ENCODE results near the gene CDK15.

The CDK15 gene

DNA sequence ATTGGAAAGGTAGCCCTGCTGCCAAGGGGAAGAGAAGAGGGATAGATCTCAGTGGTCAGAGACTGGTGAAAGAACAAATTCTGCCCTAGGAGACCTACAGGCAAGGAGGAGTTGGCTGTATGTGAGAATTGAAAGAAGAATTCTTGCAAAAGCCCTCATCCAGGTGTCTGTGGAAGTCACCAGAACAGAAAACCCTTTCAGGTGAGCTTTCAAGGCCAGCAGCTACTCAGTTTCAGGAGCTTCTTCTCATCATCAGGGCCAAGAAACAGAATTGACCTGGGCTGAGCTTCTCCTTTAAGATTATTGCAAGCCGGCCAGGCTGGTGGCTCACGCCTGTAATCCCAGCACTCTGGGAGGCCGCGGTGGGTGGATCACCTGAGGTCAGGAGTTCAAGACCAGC is 110.2 kb downstream of the CDK15 start:
- no peak for DNase-seq

DNA sequence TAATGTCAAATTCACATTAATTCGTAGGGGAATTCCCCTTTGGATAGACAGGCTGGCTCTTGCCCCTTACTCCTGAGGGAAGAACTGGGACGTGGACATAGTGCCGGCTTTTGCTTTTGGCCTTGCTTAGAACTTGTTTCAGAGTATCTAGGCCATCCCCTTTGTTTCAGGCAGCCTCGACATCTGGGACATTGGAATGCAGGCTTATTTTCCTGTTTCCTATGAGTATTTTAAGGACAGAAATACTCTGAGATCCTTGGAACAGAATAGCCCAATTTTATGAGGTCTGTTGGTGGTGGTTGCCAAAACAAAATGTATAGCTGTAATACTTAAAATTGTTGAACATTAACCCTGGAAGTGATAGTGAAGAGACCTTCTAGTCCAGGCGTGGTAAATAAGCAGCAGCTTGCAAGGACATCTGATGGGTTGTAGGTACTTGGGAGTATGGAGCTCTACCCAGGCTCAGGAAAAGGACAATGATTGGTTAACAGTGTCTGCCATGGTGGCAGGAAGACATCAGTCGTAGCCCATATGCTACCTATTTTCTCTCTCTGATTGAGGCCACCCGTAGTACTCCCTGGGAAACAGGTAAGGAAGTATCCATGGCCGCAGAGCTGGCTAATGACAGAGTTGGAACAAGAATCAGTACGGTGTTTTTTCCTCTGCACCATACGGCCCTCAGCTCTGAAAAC is 112.4 kb downstream of the CDK15 start:
- no peak for DNase-seq

DNA sequence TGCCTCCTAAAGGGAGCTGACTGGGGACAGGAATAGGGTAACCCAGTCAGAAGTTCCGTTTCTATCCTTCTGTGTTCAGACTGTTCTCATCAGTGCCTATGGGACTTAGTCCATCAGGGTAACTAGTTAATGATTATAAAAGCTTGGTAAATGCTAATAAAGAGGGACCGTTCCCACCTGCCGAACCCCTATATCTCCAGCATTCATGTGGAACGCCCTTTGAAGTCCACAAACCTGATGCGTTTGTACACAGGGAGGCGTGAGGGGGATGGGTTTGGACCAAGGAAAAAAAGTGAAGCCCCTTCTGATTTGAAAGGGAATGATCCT is 112.9 kb downstream of the CDK15 start:
- DNase-seq: no peak

DNA sequence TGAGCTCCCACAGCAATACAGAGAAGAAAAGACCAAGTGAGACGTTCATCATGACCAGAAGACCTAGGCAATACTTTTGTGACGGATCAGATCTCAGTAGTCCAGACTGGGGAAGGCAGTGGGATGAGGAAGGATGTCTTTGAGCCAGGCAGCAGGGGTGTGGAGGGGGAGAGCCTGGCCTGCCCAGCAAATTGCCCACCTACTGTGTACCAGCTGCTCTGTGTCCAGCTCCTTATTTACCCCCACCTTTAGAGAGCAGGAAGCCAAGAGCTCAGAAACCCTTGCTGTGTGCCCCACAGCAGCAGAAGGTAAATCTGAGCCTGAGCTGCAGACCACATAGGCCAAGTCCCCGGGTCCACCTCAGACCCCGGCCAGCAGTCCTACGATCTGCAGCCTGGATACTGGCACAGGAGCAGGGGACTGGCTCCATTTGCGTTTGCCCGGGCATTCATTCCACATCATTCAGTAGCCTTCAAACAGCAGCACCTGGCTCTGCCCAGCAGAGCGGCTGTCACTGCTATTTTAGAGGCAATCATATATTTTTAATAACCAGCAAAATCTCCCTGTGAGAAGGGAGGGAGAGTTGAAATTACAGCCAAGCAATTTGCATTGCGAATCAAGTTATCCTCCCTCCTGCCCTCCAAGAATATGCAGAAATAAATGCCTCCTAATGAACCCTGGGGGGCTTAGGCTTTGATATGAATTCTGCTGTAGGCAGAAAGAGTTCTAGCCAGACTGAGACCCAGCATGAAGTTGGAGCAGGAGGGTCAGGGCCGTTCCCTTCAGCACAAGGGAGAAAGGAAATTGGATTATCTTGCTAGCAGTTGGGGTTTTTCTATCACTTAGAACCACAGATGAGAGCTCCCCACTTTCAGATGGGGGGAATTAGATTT is 117.3 kb downstream of the CDK15 start:
- DNase-seq: no peak

DNA sequence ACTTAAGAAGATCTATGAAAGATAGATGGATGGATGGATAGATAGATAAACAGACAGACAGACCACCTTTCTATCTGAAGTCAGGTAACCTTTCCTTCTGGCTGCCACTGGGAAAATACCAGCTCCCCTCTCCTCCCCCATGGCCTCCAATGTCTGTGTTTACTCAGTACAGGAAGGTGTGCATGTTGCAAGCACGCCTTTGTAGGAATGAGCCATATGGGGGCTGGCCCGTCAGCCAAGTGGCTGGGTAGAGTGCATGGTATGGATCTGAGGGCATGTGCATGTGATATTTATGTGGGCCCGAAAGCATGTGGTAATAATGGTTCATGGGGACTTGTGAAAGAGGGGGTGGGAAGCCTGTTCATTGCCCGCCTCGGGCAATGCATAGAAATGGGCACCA is 118.1 kb downstream of the CDK15 start:
- DNase-seq: no peak

DNA sequence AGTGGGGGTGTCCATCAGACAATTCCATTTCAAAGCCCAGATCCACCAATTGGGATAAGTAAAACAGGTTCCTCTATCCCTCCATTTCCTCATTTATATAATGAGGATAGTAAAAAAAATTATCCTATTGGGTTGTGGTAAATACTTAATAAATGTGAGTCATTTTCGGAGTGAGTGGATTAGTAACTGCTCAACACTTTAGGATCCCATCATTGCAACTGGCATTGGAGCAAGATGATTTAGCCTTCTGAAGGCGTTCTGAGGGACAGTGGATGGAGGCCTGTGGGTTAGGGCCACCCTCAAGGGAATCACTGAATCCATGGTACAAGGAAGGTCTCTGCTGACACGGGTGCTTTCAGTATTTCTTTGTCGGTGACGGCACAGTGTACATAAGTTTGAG is 118.7 kb downstream of the CDK15 start:
- no peak for DNase-seq

DNA sequence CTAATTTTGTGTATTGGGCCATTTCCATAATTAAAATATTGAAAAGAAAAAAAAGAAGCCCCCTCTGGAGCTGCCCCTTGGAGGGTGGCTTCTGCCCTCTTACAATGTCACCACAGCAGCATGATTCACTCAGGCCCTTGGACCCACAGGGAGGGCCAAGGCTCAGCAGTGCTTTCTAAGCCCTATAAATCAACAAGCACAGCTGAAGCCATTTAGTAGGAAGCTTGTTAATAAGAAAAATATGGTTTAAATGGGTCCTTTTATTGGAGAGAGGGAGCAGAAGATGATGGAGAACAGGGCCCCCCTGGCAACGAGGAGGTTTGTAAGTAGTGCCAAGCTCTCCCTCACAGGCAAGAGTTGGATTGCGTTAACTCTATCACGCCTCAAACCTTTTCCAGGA is 119.7 kb downstream of the CDK15 start:
- no peak for DNase-seq

DNA sequence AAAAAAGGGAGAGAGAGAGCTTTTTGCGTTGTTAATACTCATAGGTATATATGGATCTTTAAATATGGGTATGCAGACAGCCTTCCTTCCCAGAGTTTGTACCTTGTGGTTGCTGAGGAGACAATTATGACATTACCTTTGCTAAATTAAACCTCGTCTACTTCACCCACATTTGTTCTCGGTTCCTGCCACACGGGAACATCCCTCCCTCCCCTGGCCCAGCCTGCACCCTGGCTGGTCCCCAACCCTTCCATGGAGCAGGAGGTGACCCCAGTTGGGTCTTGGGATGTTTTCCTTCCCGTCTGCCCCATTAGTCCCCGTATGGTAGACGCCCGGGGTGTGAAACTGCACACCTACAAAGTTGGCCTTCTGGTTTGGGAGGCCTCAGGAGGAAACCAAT is 122.0 kb downstream of the CDK15 start:
- no peak for DNase-seq

DNA sequence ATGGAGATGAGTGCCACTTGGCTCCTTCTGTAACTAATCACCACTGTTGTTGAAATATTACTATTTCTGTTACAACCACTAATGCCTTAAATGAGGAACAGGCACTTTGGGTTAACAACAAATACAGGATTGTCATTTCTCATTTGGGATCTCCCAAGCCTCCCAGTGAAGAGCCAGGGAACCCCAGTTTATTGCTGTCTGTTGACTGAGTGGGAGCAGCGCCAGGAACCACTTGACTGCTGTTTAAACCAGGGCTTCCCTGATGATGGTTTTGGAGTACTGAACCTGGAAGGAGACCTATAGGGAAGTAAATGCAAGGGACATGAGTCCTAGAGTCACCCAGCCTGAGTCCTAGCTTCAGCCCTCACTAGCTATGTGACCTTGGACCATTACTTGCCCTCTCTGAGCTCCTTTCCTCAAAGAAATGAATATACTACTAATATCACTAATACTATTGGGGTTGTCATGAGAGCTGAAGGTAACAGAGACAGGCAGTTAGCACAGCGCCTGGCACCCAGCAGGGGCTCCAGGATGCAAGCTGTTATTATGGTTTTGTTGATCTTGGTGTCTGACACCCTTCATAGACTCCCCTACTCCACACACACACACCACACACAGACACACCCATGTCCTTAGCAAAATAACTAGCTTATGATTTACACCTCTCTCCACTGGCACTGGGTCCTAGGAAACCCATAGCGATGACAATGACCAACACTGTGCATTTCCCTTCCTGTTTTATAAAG is 123.1 kb downstream of the CDK15 start:
- no peak for DNase-seq

DNA sequence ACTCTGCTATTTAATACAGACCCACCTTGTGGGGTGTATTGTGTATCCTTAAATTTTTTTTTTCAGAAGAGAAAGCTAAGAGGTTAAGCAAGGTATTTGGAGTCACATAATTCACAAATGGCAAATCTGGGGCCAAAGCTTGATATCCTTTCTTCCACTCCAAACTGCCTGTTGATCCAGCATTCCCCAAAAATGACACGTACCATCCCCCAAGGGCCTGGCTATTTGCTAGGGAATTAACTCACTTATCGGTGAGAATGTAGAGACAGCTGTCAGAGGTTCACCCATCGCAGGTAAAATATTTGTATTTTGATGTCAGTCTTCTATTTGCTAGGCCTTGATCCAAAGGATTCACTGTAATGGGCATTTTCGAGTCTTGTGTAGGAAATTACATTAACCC is 123.7 kb downstream of the CDK15 start:
- DNase-seq: no peak

DNA sequence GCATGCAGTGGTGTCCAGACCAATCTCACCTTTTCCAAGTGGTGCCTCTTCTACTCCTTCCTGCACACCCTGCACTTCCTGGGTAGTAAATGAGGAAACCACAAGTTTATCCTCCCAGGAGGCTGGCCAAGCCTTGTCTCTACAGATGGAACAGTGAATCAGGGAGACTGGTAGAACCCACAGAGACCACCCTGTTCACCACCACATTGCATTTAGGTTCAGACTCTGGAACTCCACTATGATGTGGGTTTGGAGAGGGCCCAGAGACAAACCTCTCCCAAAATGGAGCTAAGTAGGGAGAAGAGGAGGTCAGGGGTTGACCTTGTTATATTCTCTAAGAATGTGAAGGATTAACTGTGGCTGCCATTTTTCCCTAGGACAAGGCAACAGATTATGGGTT is 124.5 kb downstream of the CDK15 start:
- DNase-seq: no peak

DNA sequence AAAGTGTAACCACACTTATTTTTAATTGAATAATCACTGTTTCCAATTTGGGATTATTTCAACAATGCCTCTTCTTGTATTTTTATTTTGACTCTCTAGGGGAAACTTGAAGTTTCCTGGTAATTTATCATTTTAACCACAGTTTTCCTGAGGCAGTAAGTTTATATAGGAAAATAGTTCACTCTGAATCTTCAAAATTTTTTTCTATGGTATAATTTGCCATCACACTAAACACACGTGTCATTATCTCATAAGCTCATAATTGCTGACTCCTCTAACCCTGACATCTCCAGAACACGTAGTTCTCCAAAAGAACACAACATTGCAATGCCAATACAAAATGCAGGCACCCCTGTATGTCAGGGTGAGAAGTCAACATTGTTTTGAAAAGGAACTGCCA is 125.1 kb downstream of the CDK15 start:
- no peak for DNase-seq

DNA sequence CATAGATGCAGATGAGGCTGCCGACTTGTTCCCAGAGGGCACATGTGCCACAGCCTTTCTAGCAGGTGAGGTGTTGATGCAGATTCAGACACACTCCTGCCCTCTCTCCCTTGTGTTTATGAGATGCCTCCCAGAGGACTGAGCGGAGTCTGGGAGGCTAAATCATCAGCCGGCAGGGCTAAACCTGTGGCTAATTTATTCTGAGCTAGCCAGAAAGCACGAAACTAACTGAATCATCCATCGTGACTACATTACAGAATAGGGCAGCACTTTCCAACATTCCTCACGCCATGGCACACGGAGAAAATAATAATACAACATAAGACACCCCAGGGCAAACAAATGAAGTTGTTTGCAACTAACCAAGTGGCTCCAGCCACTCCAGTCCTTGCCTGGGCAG is 125.6 kb downstream of the CDK15 start:
- no peak for DNase-seq

DNA sequence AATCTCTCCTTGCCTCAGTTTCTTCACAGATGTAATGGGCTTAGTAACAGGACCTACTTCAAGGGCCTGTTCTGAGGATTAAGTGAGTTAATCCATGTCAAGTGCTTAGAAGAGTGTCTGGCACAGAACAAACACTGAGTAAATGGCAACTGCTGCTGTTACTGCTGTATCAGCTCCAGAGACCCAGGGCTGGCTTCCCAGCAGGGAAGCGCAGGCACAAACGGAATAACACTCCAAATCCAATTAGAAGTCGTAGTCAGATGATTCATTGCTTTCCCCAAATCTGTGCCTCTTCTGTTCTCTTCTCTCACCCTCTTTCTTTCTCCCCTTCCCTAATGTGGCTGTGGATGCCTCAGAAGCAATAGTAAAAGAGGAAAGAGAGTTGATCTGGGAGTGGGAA is 126.2 kb downstream of the CDK15 start:
- no peak for DNase-seq

DNA sequence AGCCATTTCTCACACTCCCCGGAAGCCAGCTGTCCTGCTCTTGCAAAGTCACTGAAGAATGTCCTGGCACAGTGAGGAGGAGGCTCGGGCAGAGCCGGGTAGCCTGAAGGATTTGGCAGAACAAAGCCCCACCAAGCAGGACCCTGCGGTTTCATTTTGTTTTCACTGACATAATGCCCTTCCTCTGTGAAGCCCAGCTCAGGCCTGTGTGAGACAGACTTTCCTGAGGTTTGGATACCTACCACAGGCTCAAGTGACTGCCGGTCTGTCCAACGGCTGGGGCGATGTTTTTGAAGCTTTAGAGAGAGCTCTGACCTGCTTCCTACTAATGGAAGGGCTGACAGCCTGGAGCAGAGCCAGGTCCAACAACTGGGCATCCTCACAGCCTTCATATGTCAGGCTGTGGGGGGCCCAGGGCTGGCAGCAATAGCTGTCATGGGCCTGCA is 127.5 kb downstream of the CDK15 start:
- DNase-seq: no peak

DNA sequence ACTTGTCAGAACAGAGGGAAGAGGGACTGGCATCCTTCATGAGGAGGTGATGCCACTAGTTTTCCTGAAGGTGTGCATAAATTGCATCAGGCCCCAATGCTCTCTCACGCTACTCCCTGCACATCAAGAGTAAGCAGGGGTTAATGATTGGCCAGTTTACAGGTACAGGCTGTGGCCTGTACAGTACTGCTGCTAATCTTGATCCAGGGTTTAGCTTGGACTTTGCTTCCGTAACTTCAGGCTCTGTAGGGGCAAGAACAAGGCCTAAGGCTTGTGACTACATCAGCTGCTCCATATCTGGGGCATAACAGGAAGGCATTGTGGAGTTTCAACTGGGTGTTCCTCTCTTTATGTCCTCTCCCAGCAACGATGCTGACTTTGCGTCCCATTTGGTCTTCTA is 130.5 kb downstream of the CDK15 start:
- no peak for DNase-seq

DNA sequence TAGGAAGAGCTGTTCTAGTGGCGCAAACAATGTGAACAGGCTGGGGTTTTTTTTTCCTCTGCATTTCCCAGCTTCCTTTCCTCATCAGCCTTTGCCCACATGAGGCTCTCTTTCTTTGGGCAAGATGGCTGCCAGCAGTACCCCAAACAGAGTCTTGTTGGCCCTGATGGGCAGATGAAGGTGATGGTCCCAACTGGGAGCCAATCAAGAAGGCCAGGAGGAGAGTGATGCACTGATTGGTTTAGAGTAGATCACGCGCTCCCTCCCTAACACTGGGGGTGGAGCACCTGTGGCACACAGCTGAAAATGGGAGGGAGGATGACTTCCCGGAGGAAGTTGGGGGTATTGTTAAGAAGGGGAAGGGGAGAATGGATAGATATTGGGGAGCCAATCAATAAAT is 131.0 kb downstream of the CDK15 start:
- no peak for DNase-seq

DNA sequence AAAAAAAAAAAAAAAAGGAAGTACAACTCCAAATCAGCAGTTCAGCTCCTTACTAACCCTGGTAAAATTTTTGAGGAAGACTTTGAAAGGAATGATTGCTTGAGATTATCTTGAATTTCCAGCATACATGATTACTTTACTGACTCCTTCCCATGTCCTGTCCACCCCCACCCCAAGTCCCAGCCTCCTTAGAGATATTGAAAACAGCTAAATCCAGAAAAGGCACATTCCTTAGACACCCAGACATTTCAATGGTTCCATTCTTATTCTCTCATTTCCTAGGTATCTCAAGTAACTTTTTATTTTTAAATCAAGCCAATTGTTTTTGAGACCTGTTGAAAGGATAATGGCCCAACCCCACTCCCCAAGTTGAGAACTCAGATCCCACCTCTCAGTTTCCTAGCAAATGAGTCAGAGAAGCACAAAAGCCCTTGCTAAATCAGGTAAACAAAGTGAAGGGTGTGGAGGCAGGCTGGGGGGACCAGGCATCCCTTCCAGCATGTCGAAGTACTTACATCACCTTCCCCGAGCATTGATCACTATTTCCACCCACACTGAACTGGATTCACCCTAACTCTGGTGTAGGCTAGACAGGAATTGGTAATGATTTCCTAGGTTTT is 131.9 kb downstream of the CDK15 start:
- no peak for DNase-seq

DNA sequence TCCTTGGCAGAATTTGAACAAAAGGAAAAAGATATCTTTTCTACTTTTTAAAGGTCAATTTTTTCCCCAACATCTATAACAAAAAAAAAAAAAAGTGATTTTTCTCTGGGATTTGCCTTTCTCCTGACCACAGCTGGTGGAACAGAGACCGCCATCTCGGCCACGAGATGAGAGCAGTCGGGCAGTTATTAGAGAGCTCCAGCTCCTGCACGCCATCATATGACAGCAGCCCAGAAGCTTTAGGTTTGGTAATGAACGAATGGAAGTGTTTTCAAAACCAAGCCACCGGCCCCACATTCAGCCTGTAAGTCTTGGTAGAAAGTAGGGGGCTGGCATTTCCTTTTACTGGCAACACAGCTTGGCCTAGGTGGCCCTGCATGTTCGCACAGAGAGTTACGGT is 132.4 kb downstream of the CDK15 start:
- DNase-seq: no peak

DNA sequence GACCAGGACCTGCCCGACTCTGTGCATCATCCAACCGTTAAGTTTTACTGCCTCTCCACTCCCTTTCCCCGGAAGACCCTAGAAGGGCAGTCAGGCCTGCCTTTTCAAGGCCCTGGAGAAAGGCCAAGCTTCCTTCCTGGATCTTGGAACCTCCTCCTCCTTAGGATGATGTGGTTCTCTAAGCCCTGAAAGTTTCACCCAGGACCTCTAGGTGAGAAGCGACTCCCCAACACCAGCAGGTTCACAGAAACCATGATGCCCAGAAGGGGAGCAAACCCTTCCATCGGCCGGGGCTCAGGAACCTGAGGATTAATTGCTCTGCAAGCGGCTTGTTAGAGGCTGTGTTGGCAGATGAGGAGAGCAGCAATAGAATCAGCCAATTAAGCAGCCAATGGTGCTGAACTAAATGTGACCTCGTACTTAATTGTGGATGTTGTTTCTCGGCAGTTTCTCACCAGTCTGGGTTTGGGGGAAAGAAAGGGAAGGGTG is 133.2 kb downstream of the CDK15 start:
- DNase-seq: no peak

DNA sequence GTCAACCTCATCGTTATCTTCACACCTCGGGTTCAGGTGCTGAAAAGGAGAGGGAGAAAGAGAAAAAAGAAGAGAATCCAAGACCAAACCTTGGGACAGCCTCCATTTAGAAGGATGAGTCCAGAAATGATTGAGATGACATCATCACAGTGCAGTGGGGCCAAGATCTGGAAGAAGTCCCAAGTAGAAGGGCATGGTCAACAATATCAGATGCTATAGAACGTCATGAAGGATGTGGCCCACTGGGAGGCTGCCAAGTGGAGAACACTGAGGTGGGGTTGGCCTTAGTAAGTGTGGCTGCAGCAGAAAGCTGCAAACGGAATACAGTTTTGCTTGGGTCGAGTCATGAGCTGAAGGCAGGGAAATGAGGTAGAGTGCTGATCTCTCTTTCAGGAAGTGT is 136.2 kb downstream of the CDK15 start:
- no peak for DNase-seq
